Colonic mucosa (tissue), 2 donors: ENCODE data around the gene TNFRSF9. TPM values are rescaled to one million over a fixed set of nuclear protein-coding genes. Genes with fewer than 3 reads are reported as not detected.

Experiments
- total RNA-seq, 2 donors: library from RNA; stranded (reverse); fragmentation: NEBNext Ultra II Directional in 1 of 2; extraction: Animal tissue kit (Norgen Biotek cat#: 25700) in 1 of 2; gene quantifications; one replicate each; pipeline ENCODE4 v1.2.1, GENCODE V29; 2021
- donor health status: DM: no; HTN: no; CAD: no.
- donor health status: DM: no; HTN: no; CAD: no.

The TNFRSF9 gene
- total RNA-seq, 2 donors from 2014 or later = 0.17 to 0.56 TPM

Other genes starting within 250 kb of the TNFRSF9 start
- gene VAMP3, start 169.5 kb downstream of the TNFRSF9 start, total RNA-seq = 100 to 1,000 TPM in 1 of 2 donors, 10 to 100 TPM in 1; 73.0 to 108 TPM
- 10 to 100 TPM in 1 of 2 donors, 1 to 10 TPM in 1; 3.9 to 14.1 TPM for gene PER3, start 156.5 kb downstream of the TNFRSF9 start, total RNA-seq
- gene UTS2, start 87.8 kb downstream of the TNFRSF9 start, total RNA-seq = under 1 TPM in 1 of 2 donors, not detected in 1; 0.20 TPM
- 100 to 1,000 TPM; 184 to 330 TPM for gene PARK7, start 20.9 kb upstream of the TNFRSF9 start, total RNA-seq
- 10 to 100 TPM; 22.3 to 45.5 TPM for gene ERRFI1, start 85.5 kb upstream of the TNFRSF9 start, total RNA-seq